22Rv1 (cell line): ENCODE results near the gene RNF5.

Experiments used
- ZFX ChIP-seq: fragments of 450-650 bp; IDR thresholded peaks from 2 replicates; pipeline ENCODE4 v1.6.1; 2017; ENCODE audit warnings: antibody characterized with exemption, borderline replicate concordance
- TF ChIP-seq, protein P1 (sequence below): fragments of 450-650 bp; IDR thresholded peaks from 2 replicates; pipeline ENCODE4 v1.5.1; 2017; ENCODE audit warnings: mild to moderate bottlenecking

DNA sequence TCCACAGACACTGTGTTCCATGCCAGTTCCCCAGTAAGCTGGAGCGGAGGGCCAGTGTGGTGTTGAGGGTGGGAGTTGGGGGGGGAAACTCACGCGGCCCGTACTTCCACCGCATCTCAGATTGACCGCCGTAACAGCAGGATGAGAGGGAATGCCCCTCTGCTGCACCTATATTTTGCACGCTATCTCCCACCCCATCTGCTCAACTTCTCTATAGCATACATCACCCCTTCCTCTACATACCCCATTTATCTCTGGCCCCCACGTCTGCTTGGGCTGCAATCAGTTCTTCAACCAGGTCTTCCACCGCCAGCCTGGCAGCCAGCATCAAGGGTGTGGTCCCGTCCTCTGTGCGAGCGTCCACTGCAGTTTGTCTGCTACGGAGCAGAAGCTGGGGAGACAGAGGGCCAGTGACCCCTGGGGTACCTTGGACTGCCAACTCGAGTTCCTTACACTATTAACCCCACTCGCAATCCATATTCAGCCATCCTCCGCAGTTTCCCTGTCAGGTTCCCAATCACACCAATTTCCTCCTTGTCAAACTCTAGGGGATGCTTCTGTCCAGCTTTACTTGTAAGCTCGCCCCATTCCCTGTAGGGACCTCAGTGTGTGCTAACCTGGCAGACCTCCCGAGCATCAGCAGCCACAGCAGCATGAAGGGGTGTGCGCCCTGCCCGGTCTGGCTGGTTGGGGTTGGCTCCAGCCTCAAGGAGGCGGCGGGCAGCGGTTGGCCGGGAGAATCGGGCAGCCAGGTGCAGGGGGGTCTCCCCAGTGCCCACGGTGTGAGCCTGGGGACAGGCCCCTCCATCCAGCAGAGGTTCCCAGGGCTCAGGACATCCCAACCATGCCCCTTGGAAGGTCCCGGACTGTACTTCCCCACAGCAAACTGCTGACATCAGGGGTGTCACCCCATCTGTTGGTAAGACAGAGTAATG, 18.7 kb downstream of the RNF5 start:
- TF ChIP-seq, protein P1, sequence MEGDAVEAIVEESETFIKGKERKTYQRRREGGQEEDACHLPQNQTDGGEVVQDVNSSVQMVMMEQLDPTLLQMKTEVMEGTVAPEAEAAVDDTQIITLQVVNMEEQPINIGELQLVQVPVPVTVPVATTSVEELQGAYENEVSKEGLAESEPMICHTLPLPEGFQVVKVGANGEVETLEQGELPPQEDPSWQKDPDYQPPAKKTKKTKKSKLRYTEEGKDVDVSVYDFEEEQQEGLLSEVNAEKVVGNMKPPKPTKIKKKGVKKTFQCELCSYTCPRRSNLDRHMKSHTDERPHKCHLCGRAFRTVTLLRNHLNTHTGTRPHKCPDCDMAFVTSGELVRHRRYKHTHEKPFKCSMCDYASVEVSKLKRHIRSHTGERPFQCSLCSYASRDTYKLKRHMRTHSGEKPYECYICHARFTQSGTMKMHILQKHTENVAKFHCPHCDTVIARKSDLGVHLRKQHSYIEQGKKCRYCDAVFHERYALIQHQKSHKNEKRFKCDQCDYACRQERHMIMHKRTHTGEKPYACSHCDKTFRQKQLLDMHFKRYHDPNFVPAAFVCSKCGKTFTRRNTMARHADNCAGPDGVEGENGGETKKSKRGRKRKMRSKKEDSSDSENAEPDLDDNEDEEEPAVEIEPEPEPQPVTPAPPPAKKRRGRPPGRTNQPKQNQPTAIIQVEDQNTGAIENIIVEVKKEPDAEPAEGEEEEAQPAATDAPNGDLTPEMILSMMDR = no peak
- TF ChIP-seq ZFX = no peak
